ENCODE results near the gene BMPER.

BMPER gene

GRCh38 chr7:34177476-34177875 is 272.1 kb downstream of the BMPER start:
- DNase-seq (ENCODE audit: low read depth) = no peak

- DNase-seq (ENCODE audit: low read depth) = no peak
These were observed 276.1 kb downstream of the BMPER start for GRCh38 chr7:34181271-34181958.

GRCh38 chr7:34184466-34184865 is 279.1 kb downstream of the BMPER start:
- no peak for DNase-seq (ENCODE audit: low read depth)

GRCh38 chr7:34187798-34188307 is 282.5 kb downstream of the BMPER start:
- DNase-seq (ENCODE audit: low read depth) = no peak

- DNase-seq (ENCODE audit: low read depth) = no peak
These were observed 283.7 kb downstream of the BMPER start for GRCh38 chr7:34189031-34189430.

GRCh38 chr7:34190299-34190698 is 285.0 kb downstream of the BMPER start:
- no peak for DNase-seq (ENCODE audit: low read depth)

GRCh38 chr7:34191162-34191561 is 285.8 kb downstream of the BMPER start:
- no peak for DNase-seq (ENCODE audit: low read depth)

GRCh38 chr7:34191771-34192479 is 286.6 kb downstream of the BMPER start:
- DNase-seq (ENCODE audit: low read depth) = no peak

- no peak for DNase-seq (ENCODE audit: low read depth)
These were observed 287.6 kb downstream of the BMPER start for GRCh38 chr7:34192906-34193305.

GRCh38 chr7:34198231-34198641 is 292.9 kb downstream of the BMPER start:
- no peak for DNase-seq (ENCODE audit: low read depth)

All from non-pigmented ciliary epithelial cell (primary cell).